ENCODE data around the gene HOXA5.

HOXA5 gene

GRCh38 chr7:27124902-27125689 lies 18.4 kb downstream of the HOXA5 start:
- in situ Hi-C loops (cut with MboI; ENCODE audit: low sequenced_read_pairs) = no loop called here

GRCh38 chr7:27124096-27124901 lies 19.2 kb downstream of the HOXA5 start:
- in situ Hi-C loops (cut with MboI; ENCODE audit: low sequenced_read_pairs) = no loop called here

GRCh38 chr7:27123477-27124053 lies 19.9 kb downstream of the HOXA5 start:
- in situ Hi-C loops (cut with MboI; ENCODE audit: low sequenced_read_pairs) = no loop called here

- in situ Hi-C loops (cut with MboI; ENCODE audit: low sequenced_read_pairs) = no loop called here
Observed at GRCh38 chr7:27123007-27123476, 20.4 kb downstream of the HOXA5 start.

GRCh38 chr7:27122077-27122910 lies 21.2 kb downstream of the HOXA5 start:
- in situ Hi-C loops (cut with MboI; ENCODE audit: low sequenced_read_pairs) = no loop called here

GRCh38 chr7:27121684-27122076 lies 21.8 kb downstream of the HOXA5 start:
- in situ Hi-C loops (cut with MboI; ENCODE audit: low sequenced_read_pairs) = no loop called here

- in situ Hi-C loops (cut with MboI; ENCODE audit: low sequenced_read_pairs) = no loop called here
Observed at GRCh38 chr7:27119412-27119911, 24.0 kb downstream of the HOXA5 start.

GRCh38 chr7:27118580-27118979 lies 24.9 kb downstream of the HOXA5 start:
- in situ Hi-C loops (cut with MboI; ENCODE audit: low sequenced_read_pairs) = no loop called here

GRCh38 chr7:27117887-27118491 lies 25.5 kb downstream of the HOXA5 start:
- in situ Hi-C loops (cut with MboI; ENCODE audit: low sequenced_read_pairs) = no loop called here

- in situ Hi-C loops (cut with MboI; ENCODE audit: low sequenced_read_pairs) = no loop called here
Observed at GRCh38 chr7:27116962-27117886, 26.3 kb downstream of the HOXA5 start.

GRCh38 chr7:27116031-27116961 lies 27.2 kb downstream of the HOXA5 start:
- in situ Hi-C loops (cut with MboI; ENCODE audit: low sequenced_read_pairs) = no loop called here

GRCh38 chr7:27115221-27116026 lies 28.1 kb downstream of the HOXA5 start:
- in situ Hi-C loops (cut with MboI; ENCODE audit: low sequenced_read_pairs) = no loop called here

GRCh38 chr7:27114881-27115220 lies 28.6 kb downstream of the HOXA5 start:
- in situ Hi-C loops (cut with MboI; ENCODE audit: low sequenced_read_pairs) = no loop called here

GRCh38 chr7:27113991-27114769 lies 29.3 kb downstream of the HOXA5 start:
- in situ Hi-C loops (cut with MboI; ENCODE audit: low sequenced_read_pairs) = no loop called here

- in situ Hi-C loops (cut with MboI; ENCODE audit: low sequenced_read_pairs) = no loop called here
Observed at GRCh38 chr7:27112955-27113949, 30.2 kb downstream of the HOXA5 start.
